Measurements from ENCODE around the gene DAW1.

Gene DAW1

DNA sequence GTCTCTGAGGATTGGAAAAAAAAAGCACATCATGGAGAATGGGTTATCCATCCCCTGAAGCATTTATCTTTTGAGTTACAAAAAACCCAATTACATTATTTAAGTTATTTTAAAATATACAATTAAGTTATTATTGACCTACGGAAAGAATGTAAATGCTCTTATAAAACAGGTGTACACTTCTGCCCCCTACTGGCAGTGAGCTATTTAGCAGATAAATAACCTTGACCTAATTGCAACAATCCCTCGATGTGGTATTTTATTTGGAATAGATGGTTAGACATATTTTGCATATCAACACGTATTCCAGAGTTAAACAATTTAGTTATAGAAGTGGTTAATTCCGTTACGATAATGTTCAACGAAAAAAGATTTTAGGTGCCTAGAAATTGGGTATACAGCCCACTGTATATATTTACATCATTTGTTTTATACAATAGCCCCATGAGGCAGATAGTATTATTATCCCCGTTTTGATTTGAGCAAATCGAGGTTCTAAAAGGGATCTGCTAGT, 9.1 kb upstream of the DAW1 start:
- no peak for DNase-seq (ENCODE audit: low spot score)

DNA sequence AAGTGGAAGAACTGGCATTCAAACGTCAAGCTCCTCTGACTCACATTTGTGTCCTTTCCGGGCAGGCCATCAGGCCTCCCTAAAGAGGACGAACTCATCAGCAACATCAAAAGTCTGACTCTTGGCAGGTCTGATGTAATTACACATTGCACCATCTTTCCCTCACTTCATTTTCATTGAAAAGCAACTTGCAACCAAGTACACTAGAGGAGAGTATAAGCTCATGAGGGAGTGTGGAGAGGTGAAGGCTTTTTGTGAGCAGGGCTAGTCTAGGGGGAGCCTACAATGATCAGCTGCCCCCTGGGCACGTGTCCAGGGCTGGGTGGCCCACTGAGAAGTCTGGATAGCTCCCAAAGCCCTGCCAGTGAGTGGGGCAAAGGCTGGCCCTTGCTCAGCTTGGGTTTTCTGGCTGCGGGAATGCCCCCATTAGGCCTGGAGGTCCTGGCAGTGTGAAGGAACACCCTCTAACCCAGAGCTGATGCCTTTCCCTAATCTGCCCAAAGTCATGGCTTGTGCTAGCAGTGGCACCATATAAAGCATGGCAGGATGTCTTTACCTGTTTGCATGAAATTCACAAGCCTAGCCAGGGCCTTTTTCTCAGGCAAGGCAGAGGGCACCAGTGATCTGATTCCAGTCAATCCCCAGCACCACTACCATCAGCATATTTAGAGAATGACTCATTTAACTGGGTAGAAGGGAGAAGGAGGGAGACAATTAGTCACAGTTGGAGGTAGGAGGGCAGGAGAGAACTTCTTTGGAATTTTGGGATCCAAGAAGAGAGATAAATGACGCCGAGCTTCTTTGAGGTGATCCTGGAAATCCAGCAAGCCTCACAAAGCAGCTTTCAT, 8.5 kb upstream of the DAW1 start:
- peak; percentile 51 for DNase-seq (ENCODE audit: low spot score)

DNA sequence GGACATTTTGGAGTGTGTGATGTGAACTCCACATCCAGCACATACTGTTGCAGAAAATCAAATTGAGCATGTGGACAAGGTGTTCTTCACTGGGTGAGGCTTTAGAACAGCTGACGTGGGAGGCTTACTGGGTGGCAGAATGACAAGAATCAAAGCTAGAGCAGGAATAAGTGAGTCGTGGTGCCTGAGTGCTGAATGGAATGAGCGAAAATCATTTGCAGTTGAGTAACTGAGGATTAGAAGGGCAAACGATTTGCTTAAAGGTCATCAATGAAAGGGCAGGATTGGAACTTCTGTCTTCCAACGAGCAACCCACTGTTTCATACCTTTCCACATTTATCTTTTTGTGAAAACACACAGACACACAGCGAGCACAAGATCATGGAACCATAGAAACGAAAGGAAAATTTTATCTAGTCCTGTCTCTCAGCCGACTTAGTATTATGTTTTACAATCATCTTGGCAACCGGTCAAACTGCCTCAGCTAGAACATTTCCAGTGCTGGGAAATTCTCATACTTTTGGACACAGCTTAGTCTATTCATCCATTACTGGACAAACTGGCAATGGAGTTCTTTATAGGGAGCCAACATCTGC, 7.2 kb upstream of the DAW1 start:
- DNase-seq (ENCODE audit: low spot score) = no peak

DNA sequence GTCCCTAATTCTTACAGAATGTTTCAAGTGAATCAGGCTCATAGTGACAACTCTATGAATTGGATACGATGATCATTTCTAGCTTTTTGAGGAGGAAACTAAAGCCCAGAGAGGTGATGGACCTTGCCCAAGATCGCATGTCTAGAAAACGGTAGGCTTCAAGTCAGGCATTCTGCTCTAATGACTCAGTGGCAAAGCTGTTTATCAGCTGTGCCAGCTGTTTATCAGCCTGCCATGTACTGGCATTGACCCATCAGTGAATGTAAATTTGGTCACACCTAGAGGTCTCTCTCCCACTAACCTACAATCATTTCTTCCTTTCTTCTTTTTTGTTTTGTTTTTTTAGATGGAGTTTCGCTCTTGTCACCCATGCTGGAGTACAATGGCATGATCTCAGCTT, 6.1 kb upstream of the DAW1 start:
- DNase-seq (ENCODE audit: low spot score) = no peak

DNA sequence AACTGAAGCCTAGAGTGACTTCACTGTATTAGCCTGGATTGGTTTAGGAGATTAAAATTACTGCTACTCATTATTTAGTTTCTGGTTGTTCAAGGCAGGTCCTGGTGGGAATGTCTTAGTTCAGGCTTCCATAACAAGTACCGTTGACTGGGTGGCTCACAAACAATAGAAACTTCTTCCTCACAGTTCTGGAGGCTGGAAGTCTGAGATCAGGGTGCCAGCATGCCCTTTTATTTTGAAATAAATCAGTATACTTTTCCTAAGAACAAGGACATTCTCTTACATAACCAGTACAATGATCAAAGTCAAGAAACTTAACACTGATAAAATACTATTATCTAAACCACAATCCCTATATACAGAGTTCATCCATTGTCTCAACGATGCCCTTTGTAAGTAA, 4.0 kb upstream of the DAW1 start:
- no peak for DNase-seq (ENCODE audit: low spot score)

DNA sequence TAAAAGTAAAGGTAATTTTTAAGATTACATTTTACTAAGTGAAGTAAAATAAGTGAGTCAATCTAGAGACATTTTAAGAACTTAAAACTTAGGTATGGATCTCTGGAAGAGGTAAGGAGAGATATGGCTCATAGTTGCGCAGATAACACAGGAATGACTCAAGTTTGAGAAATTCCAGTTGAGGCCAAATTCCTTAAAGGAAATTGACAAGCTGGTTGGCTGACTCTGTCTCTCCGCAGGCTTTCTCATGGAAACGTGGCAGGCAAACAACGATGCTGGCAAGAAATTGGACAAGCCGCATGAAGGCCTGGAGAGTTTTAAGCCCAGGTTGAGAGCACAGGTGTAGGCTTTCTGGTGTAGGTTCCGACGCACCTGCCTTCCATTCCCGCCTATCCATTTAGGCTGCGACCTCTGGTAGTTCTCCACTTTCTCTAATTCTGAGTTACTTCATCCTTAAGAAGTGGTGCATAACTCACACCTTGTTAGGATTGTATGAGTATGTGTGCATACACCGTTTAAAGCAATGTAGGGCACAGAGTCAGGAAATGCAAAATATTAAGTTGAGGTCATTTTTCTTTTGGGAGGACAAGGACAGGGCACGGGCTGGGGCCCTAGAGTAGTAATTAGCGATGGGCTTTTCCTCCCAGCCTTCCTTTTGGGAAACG, 589 bp upstream of the DAW1 start:
- no peak for DNase-seq (ENCODE audit: low spot score)

DNA sequence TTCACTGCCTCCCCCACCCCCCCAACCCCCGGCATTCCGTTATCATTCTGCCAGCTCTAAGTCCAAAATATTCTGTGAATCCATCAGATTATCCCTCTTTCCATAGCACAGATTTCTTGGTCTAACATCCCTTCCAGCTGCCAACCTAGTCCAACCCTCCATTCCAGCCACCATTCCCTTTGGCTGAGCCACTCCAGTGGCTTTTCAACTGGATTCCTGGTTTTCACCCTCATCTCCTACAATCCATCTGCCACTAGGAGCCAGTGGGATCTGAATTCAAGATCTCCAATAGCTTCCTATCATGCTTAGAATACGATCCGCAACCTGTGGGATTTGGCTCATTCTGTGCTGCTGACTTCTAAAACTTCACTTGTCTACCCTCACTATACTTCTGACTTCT, 1.2 kb downstream of the DAW1 start:
- DNase-seq (ENCODE audit: low spot score) = no peak

DNA sequence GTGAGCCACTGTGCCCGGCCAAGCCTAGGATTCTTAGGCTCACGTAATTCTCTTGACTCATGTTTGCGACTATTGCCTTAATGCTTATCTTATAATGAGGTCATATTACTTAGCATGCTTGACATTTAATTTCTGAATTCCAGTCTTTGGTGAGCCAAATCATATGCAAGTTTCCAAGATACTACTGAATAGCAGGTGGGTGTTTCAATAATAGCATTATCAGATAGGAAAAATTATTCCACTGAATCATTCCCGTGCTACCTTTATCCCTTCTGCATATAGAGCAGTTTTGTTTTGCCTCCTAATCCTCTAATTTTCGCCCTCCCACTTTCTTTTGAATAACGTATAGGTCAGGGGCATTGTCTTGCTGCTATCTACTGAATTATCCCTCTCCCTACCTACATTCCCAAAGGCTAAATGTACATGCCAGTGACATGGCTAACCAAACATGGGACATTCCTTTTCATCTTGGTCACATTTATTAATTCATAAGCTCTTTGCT, 4.9 kb downstream of the DAW1 start:
- peak; percentile 23 for DNase-seq (ENCODE audit: low spot score)

DNA sequence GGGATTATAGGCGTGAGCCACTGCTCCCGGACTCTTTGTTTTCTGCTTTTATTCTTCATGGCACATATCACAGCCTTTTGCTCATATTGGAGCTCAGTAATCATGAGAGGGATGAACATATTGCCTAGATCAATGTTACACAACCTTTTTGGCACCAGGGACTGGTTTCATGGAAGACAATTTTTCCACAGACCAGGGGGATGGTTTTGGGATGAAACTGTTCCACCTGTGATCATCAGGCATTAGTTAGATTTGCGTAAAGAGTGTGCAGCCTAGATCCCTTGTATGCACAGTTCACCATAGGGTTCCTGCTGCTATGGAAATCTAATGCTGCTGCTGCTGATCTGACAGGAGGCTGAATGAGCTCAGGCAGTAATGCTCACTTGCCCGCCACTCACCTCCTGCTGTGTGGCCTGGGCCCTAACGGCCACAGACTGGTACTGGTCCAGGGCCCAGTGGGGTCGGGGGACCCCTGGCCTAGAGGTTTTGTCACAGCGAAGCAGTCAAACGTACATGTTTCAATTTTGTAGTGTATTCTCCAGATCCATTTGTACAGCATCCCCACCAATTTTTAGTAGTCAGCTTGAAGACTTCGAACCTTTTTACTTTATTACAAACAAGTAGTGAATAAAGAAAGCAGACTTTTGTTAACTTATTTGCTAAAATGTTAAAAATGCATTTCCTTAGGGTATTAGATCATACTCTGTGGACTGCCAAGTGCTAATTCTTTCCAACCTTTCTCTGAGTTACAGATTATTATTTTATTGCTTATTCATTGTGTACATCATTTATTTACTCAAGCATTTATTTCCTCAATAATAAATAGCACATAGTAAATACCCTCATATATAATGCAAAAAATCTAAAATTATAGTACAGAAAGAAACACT, 6.2 kb downstream of the DAW1 start:
- DNase-seq (ENCODE audit: low spot score) = no peak

DNA sequence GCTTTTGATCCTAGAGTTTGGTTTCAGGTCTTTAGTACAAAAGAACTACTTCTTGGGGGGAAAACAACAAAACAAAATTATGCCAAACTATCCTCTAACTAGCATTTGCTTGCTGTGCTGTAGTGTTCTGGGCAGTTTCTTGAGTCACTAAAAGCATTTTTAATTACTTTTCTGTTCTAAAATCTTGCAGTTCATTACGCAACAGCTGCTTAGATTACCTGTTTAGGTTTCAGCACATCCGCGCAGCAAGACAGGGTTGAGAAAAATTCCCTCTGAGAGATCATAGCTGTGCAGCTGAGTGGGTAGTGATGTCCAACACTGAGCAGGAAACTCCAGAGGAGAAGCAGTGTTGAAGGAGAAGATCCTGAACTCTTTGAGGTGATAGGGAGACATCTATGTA, 9.0 kb downstream of the DAW1 start:
- DNase-seq (ENCODE audit: low spot score) = no peak

DNA sequence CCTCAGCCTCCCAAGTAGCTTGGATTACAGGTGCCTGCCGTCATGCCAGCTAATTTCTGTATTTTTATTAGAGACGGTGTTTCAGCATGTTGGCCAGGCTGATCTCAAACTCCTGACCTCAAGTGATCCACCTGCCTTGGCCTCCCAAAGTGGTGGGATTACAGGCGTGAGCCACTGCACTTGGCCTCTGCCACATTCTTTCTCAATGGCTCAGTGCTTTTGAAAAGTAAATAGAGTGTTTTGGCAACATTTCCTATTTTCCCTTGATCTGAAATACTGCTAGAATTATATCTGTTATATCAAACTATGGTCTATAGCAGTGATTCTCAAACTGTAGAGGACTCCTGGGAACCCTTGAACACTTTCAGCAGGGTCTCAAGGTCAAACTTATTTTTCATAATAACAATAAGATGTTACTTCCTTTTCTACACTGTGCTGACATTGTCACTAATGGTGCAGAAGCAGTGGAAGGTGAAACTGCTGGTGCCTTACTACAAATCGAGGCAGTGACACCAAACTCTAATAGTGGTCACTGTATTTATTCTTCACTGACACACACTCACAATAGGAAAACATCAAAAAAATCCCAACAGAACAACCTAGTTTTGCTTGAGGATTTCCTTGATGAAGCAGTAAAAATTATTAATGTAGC, 10.6 kb downstream of the DAW1 start:
- no peak for DNase-seq (ENCODE audit: low spot score)

DNA sequence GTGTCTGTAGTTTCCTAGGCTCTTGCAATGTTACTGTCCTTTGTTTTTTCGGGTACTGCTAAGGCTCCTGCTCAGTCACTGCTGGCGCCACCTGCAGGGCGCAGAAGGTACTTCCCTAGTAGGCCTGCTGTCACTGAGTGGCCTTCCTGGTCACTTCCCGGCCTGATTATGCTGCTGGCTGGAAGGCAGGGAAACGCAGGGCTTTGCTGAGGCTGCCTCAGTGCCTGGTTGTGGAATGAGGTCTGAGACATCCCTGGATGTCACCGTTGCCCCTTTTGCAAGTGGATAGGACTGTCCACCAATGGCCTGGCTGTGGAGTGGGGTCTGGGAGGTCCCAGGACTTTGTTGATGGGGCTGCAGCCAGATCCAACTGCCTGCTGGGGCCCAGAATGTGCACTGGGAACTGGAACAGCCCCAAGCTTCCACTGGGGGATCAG, 13.1 kb downstream of the DAW1 start:
- no peak for DNase-seq (ENCODE audit: low spot score)

DNA sequence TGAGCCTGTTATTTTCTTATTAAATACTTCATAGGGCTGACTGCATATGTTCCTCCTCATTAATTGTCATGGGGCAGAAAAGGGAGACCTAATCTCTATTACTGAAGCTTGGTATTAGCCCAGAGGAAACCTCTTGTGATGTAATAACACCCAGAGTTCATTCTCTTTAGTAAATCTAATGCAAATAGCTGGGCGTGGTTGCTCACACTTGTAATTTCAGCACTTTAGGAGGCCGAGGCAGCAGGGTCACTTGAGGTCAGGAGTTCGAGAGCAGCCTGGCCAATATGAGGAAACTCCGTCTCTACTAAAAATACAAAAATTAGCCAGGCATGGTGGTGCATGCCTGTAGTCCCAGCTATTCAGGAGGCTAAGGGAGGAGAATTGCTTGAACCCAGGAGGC, 14.7 kb downstream of the DAW1 start:
- no peak for DNase-seq (ENCODE audit: low spot score)

DNA sequence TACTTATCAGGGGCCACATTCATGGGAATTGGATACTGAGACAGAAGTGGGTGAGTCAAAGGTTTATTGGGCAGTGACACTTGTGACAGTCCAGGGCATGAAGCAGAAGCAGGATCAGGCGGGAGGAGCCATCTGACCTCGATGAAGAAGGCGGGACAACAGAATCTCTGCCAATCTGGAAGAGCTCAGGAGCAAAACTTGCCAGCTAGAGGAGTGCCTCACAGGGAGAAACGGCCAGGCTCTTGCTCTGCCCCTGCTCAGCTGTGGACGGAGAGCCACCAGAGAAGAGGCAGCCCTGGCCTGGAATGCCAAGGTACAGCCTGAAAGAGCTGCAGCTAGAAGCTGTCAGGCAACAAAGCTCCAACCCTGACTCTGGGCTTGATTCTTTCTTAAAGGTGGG, 16.9 kb downstream of the DAW1 start:
- DNase-seq (ENCODE audit: low spot score) = no peak

DNA sequence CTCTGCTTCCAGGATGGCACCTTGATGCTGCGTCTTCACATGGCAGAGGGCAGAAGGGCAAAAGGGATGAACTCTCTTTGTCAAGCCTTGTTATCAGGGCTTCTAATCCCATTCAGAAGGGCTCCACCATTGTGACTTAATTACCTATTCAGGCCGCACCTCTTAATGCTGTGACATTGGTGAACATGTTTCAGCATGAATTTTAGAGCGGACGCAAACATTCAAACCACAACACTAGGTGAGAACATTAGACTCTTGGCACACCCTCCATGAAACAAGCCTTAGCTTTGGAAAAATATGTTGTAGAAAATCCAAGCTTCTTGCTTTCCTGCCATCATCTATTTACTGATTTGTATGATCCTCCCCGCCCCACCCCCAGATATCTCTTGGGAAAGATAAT, 17.9 kb downstream of the DAW1 start:
- DNase-seq (ENCODE audit: low spot score) = no peak

DNA sequence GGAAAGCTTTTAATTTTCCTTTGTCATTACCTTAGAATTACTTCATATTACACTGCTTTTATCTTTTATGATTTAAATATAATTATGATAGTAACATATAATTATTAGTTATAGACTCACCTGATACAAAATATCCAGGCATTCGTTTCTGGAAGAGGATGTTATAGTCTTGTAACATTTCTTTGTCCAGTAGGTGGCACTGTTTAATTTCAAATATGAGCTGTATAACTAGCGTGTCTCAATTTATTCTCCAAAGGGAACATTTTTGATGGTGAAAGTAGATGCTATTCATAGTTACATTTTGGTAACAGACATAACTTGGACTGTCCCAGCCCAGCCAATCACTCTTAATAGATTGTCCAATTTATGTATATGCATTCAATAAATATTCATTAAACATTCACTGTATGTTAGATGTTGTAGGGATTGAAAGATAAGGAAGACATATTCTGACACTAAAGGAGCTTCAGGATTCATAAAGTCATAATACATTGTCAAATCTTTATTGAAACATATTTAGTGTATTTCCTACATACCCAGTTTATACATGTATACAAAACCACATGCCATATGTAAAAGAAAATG, 19.2 kb downstream of the DAW1 start:
- DNase-seq (ENCODE audit: low spot score) = peak; percentile 34

DNA sequence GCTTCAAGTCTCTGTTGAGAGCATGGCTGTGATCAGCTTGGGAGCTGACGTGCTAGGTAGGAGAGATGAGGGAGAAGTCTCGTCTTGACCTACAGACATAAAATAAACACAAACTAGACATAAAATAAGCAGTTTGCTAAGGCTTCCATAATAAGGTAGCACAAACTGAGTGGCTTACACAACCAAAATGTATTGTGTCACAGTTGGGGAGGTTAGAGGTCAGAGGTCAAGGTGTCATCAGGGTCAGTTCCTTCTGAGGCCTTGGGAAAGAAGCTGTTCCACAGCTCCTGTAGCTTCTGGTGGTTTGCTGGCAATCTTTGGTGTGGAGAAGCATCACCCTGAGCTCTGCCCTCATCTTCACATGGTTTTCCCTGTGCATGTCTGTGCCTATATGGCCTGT, 20.2 kb downstream of the DAW1 start:
- no peak for DNase-seq (ENCODE audit: low spot score)

DNA sequence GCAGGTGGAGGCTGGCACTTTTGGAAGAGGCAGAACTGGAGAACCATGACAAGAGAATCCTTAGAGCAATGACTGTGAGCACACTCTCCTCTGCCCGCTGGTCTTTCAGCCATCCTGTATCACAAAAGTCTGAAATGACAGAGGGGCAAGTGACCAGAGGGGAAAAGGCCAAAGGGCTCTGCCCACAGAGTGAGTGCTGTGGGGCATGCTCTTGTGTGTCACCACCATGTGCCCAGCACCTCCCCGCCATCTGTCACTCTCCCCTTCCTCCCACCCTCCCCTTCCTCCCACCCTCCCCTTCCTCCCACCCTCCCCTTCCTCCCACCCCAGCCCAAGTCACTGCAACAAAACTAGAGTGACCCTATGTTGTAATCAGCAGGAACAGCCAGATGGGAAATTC, 31.9 kb downstream of the DAW1 start:
- no peak for DNase-seq (ENCODE audit: low spot score)

DNA sequence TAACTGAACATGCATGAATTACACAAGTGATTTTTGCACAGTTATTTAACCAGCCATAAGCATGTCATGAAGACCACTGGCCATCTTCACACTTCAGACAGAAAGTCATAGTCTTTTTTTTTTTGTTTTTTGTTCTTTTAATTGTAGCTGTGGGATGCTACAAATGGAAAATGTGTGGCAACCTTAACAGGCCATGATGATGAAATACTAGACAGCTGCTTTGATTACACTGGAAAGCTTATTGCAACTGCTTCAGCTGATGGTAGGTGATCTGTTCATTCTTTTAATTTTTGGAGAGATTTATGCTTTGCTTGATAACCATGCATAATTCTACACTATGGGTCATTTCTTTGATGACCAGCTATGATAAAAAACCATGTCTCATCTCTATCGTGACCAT, 35.6 kb downstream of the DAW1 start:
- DNase-seq (ENCODE audit: low spot score) = no peak

DNA sequence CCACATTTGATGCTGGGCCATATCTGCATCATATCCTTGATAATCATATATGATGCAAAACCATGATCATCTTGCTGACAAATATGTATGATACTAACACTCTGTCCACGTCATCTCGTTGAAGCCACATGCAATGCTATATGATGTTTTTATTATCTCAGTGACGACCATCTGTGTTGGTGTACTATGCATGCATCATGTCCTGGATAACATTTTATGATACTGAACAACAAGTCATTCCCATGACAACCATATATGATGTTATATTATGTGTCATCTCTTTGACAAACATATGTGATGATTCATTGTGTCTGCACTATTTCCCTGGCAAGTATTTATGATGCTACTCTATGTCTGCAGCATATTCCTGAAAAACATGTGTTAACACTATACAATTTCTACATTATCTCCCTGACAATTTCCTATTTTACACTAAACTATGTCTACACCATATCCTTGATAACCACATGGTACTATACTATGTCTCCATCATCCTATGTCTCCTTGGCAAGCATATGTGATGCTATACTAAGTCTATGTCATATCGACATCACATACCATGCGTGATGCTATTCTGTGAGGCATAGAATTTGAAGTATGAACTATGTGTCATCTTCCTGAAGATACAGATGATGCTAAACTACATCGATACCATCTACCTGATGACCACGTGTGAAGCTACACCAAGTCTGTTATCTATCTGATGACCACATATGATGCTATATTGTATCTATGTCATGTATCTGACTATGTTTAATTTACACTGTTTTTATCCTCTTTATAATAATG, 37.0 kb downstream of the DAW1 start:
- no peak for DNase-seq (ENCODE audit: low spot score)

Measured in putamen (tissue), 1 donor.